ENCODE results near the gene TMEM245.
A peak's percentile ranks its signal among the peaks of the same experiment; 100 is the strongest.

Gene TMEM245

GRCh38 chr9:109119439-109120203, at the start of gene TMEM245:
Gene TMEM245, minus strand, starts transcription at chr9:109119947. Its CDS starts 34 bp downstream, at chr9:109119913.
- peak; percentile 84 to 90 for DNase-seq (ENCODE audit: low read depth in 2 of 2, low spot score in 1 of 2)

GRCh38 chr9:109168170-109168569, 48.4 kb upstream of the TMEM245 start:
- no peak for DNase-seq (ENCODE audit: low read depth in 2 of 2, low spot score in 1 of 2)

GRCh38 chr9:109167716-109168115, 48.0 kb upstream of the TMEM245 start:
- no peak for DNase-seq (ENCODE audit: low read depth in 2 of 2, low spot score in 1 of 2)

GRCh38 chr9:109166771-109167601, 47.2 kb upstream of the TMEM245 start, which contains the start of gene FRRS1L:
Gene FRRS1L, minus strand, starts transcription at chr9:109167249. Its CDS starts 111 bp downstream, at chr9:109167138.
- no peak for DNase-seq (ENCODE audit: low read depth in 2 of 2, low spot score in 1 of 2)

- DNase-seq (ENCODE audit: low read depth in 2 of 2, low spot score in 1 of 2), result no peak
Measured at GRCh38 chr9:109166171-109166770, 46.5 kb upstream of the TMEM245 start.

- DNase-seq (ENCODE audit: low read depth in 2 of 2, low spot score in 1 of 2), result no peak
Measured at GRCh38 chr9:109164042-109164441, 44.3 kb upstream of the TMEM245 start.

- no peak for DNase-seq (ENCODE audit: low read depth in 2 of 2, low spot score in 1 of 2)
Measured at GRCh38 chr9:109163194-109163593, 43.4 kb upstream of the TMEM245 start.

GRCh38 chr9:109162677-109163076, 42.9 kb upstream of the TMEM245 start:
- no peak for DNase-seq (ENCODE audit: low read depth in 2 of 2, low spot score in 1 of 2)

- no peak for DNase-seq (ENCODE audit: low read depth in 2 of 2, low spot score in 1 of 2)
Measured at GRCh38 chr9:109161471-109161870, 41.7 kb upstream of the TMEM245 start.

- no peak for DNase-seq (ENCODE audit: low read depth in 2 of 2, low spot score in 1 of 2)
Measured at GRCh38 chr9:109159583-109159982, 39.8 kb upstream of the TMEM245 start.

- no peak for DNase-seq (ENCODE audit: low read depth in 2 of 2, low spot score in 1 of 2)
Measured at GRCh38 chr9:109158651-109159050, 38.9 kb upstream of the TMEM245 start.

- DNase-seq (ENCODE audit: low read depth in 2 of 2, low spot score in 1 of 2), result no peak
Measured at GRCh38 chr9:109156708-109157107, 37.0 kb upstream of the TMEM245 start.

- DNase-seq (ENCODE audit: low read depth in 2 of 2, low spot score in 1 of 2), result no peak
Measured at GRCh38 chr9:109150925-109151545, 31.3 kb upstream of the TMEM245 start.

- DNase-seq (ENCODE audit: low read depth in 2 of 2, low spot score in 1 of 2), result no peak
Measured at GRCh38 chr9:109149722-109150121, 30.0 kb upstream of the TMEM245 start.

GRCh38 chr9:109149089-109149488, 29.3 kb upstream of the TMEM245 start:
- no peak for DNase-seq (ENCODE audit: low read depth in 2 of 2, low spot score in 1 of 2)

- no peak for DNase-seq (ENCODE audit: low read depth in 2 of 2, low spot score in 1 of 2)
Measured at GRCh38 chr9:109145051-109145450, 25.3 kb upstream of the TMEM245 start.

- DNase-seq (ENCODE audit: low read depth in 2 of 2, low spot score in 1 of 2), result no peak
Measured at GRCh38 chr9:109143881-109144562, 24.3 kb upstream of the TMEM245 start.

- DNase-seq (ENCODE audit: low read depth in 2 of 2, low spot score in 1 of 2), result no peak
Measured at GRCh38 chr9:109141375-109141774, 21.6 kb upstream of the TMEM245 start.

GRCh38 chr9:109139851-109140250, 20.1 kb upstream of the TMEM245 start:
- no peak for DNase-seq (ENCODE audit: low read depth in 2 of 2, low spot score in 1 of 2)

- DNase-seq (ENCODE audit: low read depth in 2 of 2, low spot score in 1 of 2), result no peak
Measured at GRCh38 chr9:109138421-109138820, 18.7 kb upstream of the TMEM245 start.

GRCh38 chr9:109134167-109134578, 14.4 kb upstream of the TMEM245 start:
- DNase-seq (ENCODE audit: low read depth in 2 of 2, low spot score in 1 of 2), result no peak

Data from stimulated activated CD8-positive, alpha-beta memory T cell treated with anti-CD3 and anti-CD28 coated beads, Interleukin-4, amount 100 ng/mL, for 4 hours (primary cell).